HG02973 (cell line): ENCODE results near the gene CCDC88C.

ENCODE experiments used
- ATAC-seq: cut with Tn5 transposase; IDR thresholded peaks from one replicate; pipeline ENCODE4 v1.9.1; 2021; ENCODE audit warnings: moderate library complexity; ENCODE audit not compliant: unreplicated experiment

The CCDC88C gene

GRCh38 chr14:91399868-91400640, 17.6 kb downstream of the CCDC88C start:
- ATAC-seq: peak; percentile 51

- ATAC-seq: no peak
These were observed 18.9 kb downstream of the CCDC88C start for GRCh38 chr14:91398707-91399106.

DNA sequence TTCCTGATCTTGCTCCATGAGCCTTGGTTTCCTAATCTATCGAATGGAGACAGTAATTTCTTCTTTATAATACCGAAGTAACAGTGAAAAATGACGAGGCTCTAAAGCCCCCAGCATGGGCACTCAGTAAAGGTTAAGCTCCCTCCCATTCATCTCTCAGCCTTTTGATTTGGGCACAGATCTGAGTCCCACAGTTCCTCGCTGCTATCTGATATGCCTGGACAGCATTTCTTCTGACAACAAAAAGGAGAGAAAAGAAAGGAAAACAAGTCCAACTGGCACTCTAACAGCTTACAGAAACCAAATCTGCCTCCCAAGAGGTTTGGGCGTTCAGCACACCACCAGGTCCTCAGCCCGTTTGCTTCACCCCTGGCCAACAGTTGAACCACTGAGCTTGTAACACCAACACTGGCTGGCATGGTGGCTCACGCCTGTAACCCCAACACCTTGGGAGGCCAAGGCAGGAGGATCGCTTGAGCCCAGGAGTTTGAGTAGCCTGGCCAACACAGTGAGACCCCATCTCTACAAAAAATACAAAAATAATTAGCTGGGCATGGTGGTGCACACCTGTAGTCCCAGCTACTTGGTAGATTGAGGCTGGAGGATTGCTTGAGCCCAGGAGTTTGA, 19.5 kb downstream of the CCDC88C start:
- ATAC-seq: no peak

DNA sequence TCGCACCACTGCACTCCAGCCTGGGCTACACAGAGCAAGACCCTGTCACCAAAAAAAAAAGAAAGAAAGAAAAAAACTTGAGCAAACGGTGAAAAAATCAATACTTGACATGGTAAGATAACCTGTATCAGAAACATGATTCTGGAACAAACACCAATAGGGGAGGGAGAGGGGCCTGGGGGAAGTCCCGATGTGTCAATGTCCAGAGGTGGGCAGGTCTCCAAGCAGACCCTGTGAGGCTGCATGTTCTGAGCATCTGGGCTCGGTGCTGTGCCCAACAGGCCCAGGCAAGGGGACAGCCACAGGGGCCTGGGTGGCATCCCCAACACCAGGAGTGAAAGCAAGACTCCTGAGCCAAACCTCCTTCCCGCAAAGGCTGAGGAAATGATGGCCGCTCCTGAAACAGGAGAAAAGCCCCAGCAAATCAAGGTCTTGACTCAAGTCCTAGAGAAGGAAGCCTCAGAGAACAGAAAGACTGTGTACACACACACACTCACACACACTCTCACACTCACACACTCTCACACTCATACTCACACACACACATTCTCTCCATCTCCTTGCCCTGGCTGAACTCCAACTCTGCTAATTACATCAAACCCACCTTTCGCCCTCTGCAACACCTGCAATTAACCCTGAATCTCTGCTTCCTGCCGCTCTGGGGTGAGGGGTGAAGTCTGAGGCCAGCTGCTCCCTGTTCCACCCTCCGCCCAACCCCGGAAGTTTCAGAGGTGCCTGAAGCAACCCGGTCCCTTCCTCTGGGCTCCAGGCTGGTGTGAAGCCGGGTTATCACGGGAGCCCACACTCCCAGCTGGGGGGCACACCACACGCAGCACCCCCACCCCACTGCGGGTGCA, 20.4 kb downstream of the CCDC88C start:
- ATAC-seq: peak; percentile 70

- no peak for ATAC-seq
These were observed 21.5 kb downstream of the CCDC88C start for GRCh38 chr14:91396013-91396660.

- ATAC-seq: no peak
These were observed 22.2 kb downstream of the CCDC88C start for GRCh38 chr14:91395466-91395865.

GRCh38 chr14:91394105-91395081, 23.2 kb downstream of the CCDC88C start:
- ATAC-seq: no peak

GRCh38 chr14:91392623-91393303, 24.9 kb downstream of the CCDC88C start:
- ATAC-seq: no peak

GRCh38 chr14:91390165-91390778, 27.3 kb downstream of the CCDC88C start:
- no peak for ATAC-seq

DNA sequence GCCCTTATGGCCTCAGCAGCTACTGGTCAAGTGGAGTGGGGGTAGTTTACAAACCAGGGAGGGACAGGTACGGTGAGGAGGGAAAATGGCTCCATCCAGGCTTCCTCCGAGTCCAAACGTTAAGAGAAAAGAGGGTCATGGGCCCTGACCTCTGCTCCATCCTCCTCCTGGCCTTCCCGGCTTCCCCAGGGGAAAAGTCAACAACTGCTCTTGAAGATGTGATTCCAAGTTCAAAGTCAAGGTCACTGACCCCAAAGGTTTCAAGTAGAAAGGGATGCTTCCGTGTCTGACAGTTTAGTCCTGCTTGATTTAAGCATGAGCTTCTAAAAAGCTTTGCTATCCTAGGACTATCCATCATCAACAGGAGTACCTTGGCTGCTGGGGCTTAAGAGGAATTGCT, 28.5 kb downstream of the CCDC88C start:
- no peak for ATAC-seq

GRCh38 chr14:91388551-91388975, 29.1 kb downstream of the CCDC88C start:
- ATAC-seq: no peak

DNA sequence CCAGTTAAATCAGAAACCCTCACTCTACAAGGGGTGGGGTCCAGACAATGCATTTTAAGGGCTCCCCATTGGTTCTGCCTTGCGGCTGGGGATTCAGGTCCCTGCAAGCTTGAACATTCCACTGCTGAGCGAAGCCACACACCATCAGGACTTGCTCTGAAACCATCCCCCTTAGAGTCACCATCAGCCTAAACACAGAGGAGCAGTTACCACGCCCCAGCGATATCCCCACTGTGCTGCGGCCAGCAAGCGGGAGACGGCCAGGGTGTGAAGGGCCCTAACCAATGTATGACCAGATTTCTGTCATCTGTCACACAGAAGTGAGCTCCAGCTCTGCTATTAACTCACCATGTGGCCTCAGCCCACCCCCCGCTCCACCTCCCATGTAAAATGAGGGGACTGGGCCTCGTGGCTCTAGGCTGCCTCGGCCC, 29.7 kb downstream of the CCDC88C start:
- ATAC-seq: no peak

GRCh38 chr14:91387169-91387835, 30.3 kb downstream of the CCDC88C start:
- ATAC-seq: no peak

DNA sequence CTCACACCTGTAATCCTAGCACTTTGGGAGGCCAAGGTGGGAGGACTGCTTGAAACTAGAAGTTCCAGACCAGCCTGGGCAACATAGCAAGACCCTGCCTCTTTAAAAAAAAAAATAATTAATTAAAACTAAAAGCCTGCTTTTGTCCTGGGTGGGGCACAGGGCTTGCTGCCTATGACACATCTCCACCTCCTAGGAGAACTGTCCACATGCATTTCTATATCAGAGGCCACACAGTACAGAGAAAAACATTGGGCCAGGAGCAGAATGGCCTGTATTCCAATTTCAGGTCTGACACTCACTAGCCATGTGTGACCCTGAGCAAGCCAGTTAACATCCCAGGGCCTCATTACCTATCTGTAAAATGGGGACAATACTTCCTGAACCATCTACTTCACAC, 31.9 kb downstream of the CCDC88C start:
- no peak for ATAC-seq

DNA sequence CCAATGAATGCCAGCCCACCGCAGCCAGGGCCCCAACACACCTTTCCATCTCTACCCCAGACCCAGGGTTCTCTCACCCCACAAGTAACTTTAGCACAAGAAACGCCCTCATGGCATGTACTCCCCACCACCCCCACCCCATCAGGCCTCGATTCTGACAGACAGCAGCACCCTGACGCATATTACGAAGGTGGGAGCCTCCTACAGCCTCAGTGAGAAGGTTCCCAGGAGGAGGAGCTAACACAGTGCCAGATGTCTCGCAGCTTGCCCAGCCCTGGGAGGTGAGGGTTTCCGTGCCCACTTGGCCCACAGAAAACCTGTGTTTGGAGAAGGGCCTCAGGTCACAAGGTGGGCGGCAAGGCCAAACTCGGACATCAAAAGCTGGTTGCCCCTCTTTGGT, 32.4 kb downstream of the CCDC88C start:
- no peak for ATAC-seq

DNA sequence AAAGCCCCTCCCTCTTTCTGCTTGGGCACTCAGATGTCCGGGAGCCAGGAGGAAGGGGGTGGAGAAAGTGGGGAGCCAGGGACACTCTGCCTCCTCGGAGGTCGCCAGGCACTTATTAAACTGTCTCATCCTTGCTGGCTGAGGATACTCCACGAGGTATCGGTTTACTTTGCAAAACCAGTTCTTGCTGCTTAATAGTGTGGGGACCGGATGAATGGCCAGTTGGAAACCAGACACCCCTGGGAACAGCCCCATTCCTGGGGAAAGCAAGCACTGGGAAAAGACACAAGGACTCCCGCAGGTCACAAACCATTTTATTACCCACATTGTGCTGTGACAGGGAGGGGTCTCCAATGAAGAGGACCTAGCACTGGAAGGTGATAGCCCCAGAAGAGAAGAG, 34.2 kb downstream of the CCDC88C start:
- no peak for ATAC-seq

DNA sequence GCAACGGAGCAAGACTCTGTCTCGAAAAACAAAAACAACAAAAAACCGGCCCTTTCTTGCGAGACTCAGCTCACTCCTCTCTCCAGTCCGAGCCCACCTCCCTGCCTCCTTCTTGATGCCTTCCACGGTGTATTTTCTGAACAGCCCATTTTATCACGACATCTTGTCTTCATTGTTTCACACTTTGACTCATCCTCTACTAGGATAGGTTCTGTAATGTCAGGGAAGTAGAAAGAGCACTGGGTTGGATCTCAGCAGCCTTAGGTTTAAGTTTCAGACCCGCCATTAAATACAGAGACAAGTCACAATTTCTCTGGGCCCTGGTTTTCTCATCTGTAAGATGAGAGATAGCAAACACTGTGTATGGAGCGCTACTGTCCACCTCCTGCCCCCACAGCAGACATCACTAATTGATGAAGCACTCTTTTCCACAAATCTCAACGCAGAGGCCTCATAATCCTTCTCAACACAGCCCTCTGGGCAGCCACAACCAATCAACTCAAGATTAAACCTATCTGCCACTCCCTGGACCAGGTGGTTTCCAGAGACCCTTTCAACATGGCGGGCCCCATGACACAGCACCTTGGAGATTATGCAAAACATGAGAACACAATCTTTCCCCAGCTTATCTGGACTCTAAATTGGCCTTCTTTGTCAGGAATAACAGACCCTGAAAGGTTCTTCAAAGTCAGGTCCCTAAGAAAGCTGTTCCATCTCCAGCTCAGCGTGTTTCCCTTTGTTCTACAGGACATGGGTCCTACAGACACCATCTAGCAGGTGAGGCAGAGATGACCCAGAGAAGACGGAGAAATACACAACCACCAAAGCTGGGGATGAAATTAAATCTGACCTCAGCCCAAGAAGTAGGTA, 35.6 kb downstream of the CCDC88C start:
- ATAC-seq: no peak
